Tibial artery (tissue), 4 donors: ENCODE results near the gene IL19.
A peak's percentile ranks its signal among the peaks of the same experiment; 100 is the strongest.

Source experiments
- DNase-seq, 2 donors: peaks; one replicate each; pipeline ENCODE4 v3.0.0-alpha.2; 2019
- H3K27ac ChIP-seq, 2 donors: fragments of 200-600 bp; sonication (generic) in 1 of 2; 1 replicate in 1 of 2; 2 replicates in 1 of 2; pipeline ENCODE4 v1.5.1; 2018 to 2019; ENCODE audit warnings: mild to moderate bottlenecking in 1 of 2
- H3K27me3 ChIP-seq, 2 donors: fragments of 200-600 bp; sonication (generic) in 1 of 2; one replicate each; pipeline versions ENCODE4 v1.5.1 to v1.6.0; 2016 to 2019
- H3K36me3 ChIP-seq, 3 donors: fragments of 200-600 bp; sonication (generic) in 2 of 3; one replicate each; pipeline ENCODE4 v1.5.1; 2016 to 2019; ENCODE audit warnings: mild to moderate bottlenecking in 2 of 3
- H3K4me1 ChIP-seq, 4 donors: fragments of 200-600 bp; sonication (generic) in 2 of 4; 1 replicate in 3 of 4; 2 replicates in 1 of 4; pipeline ENCODE4 v1.5.1; 2016 to 2019
- H3K4me3 ChIP-seq, 2 donors: fragments of 200-600 bp; sonication (generic) in 1 of 2; 1 replicate in 1 of 2; 2 replicates in 1 of 2; pipeline ENCODE4 v1.5.1; 2018 to 2019; ENCODE audit warnings: mild to moderate bottlenecking in 2 of 2
- H3K9me3 ChIP-seq, 3 donors: fragments of 200-600 bp; sonication (generic) in 1 of 3; one replicate each; pipeline ENCODE4 v1.5.1; 2016 to 2019
- CTCF ChIP-seq, 2 experiments: fragments of 200-600 bp in 1 of 2; fragments of 450-650 bp in 1 of 2; IDR thresholded peaks; one replicate each; pipeline ENCODE4 v1.5.1; 2017 to 2019; ENCODE audit warnings: antibody characterized with exemption in 2 of 2, mild to moderate bottlenecking in 1 of 2, moderate library complexity in 1 of 2
- intact Hi-C: fragments of 100-400 bp; cut with DNase I; formaldehyde crosslinking; loops from one replicate; pipeline ENCODE4 v1.15.0; 2023; ENCODE audit warnings: low total_unique reads

Gene IL19

GRCh38 chr1:206769304-206769731, 1.3 kb upstream of the IL19 start:
- Histone ChIP-seq H3K27me3 (peaks cover 0 to 7% of the 10 kb centered on the region in 2 donors), H3K4me3 (no peak overlapping the region), H3K9me3 (no peaks in the 10 kb centered on the region), H3K4me1 (no peaks in the 10 kb centered on the region), H3K27ac (no peak overlapping the region), H3K36me3 (no peaks in the 10 kb centered on the region)
- intact Hi-C loops: no loop called here
- no peak for DNase-seq
- TF ChIP-seq CTCF (IDR thresholded peaks at IDR 0.05): no peak

GRCh38 chr1:206771338-206771692, 742 bp downstream of the IL19 start:
- TF ChIP-seq CTCF (IDR thresholded peaks at IDR 0.05): no peak
- intact Hi-C loops: no loop called here
- Histone ChIP-seq H3K9me3 (no peaks in the 10 kb centered on the region), H3K4me1 (no peaks in the 10 kb centered on the region), H3K27me3 (peaks cover 0 to 8% of the 10 kb centered on the region in 2 donors), H3K36me3 (no peaks in the 10 kb centered on the region), H3K4me3 (no peak overlapping the region), H3K27ac (no peak overlapping the region)
- DNase-seq: no peak

GRCh38 chr1:206772243-206772937, 1.8 kb downstream of the IL19 start, which contains the start of gene IL10:
IL10 (minus strand) TSS chr1:206772494; CDS start chr1:206772435, 59 bp downstream.
- TF ChIP-seq CTCF (IDR thresholded peaks at IDR 0.05): no peak
- no peak within 1 kb of the TSS for H3K4me3 ChIP-seq
- DNase-seq: peak; percentile 58 to 73
- H3K36me3 ChIP-seq: no peaks in the 10 kb centered on the region
- H3K4me1 ChIP-seq: no peaks in the 10 kb centered on the region
- intact Hi-C loops: no loop called here
- no peaks in the 10 kb centered on the region for H3K9me3 ChIP-seq
- H3K27ac ChIP-seq: no peak within 1 kb of the TSS
- peaks cover 0 to 8% of the 10 kb centered on the region in 2 donors for H3K27me3 ChIP-seq

- Histone ChIP-seq H3K27me3 (peaks cover 0 to 8% of the 10 kb centered on the region in 2 donors), H3K9me3 (no peaks in the 10 kb centered on the region), H3K36me3 (no peaks in the 10 kb centered on the region), H3K27ac (no peak overlapping the region), H3K4me1 (no peaks in the 10 kb centered on the region), H3K4me3 (no peak overlapping the region)
- no peak for TF ChIP-seq CTCF (IDR thresholded peaks at IDR 0.05)
- intact Hi-C loops: no loop called here
- DNase-seq: no peak
These were observed 3.5 kb downstream of the IL19 start for GRCh38 chr1:206774093-206774492.

GRCh38 chr1:206776229-206776628, 5.7 kb downstream of the IL19 start:
- Histone ChIP-seq H3K36me3 (no peaks in the 10 kb centered on the region), H3K27ac (no peak overlapping the region), H3K9me3 (no peaks in the 10 kb centered on the region), H3K27me3 (peaks cover 0 to 8% of the 10 kb centered on the region in 2 donors), H3K4me3 (no peak overlapping the region), H3K4me1 (no peaks in the 10 kb centered on the region)
- TF ChIP-seq CTCF (IDR thresholded peaks at IDR 0.05): no peak
- DNase-seq: no peak
- intact Hi-C loops: no loop called here
